Brain microvascular endothelial cell (primary cell): Measurements from ENCODE around the gene CD226.

ENCODE experiments used
- DNase-seq: peaks from one replicate; pipeline ENCODE4 v3.0.0-alpha.2; 2020
- H3K27ac ChIP-seq: fragments of 250-450 bp; sonication (Bioruptor Pico); 2 replicates; pipeline ENCODE4 v1.5.1; 2020; ENCODE audit warnings: mild to moderate bottlenecking, moderate library complexity
- H3K27me3 ChIP-seq: fragments of 250-450 bp; sonication (Bioruptor Pico); replicated peaks from 2 replicates; pipeline ENCODE4 v1.5.1; 2020; ENCODE audit warnings: mild to moderate bottlenecking
- H3K36me3 ChIP-seq: fragments of 250-450 bp; sonication (Bioruptor Pico); replicated peaks from 2 replicates; pipeline ENCODE4 v1.5.1; 2020; ENCODE audit warnings: mild to moderate bottlenecking
- H3K4me3 ChIP-seq: 2 replicates; pipeline ENCODE4 v1.5.1; 2011; ENCODE audit warnings: low read depth, mild to moderate bottlenecking, control low read depth, low read length, moderate library complexity
- CTCF ChIP-seq: IDR thresholded peaks from 2 replicates; pipeline ENCODE4 v1.5.1; 2011; ENCODE audit warnings: low read depth, mild to moderate bottlenecking, moderate library complexity, low read length, control low read depth, inconsistent platforms; ENCODE audit errors: missing control alignments
- in situ Hi-C: cut with HindIII; loops from 2 replicates; pipeline ENCODE4 v1.10.0; 2017; ENCODE audit warnings: low sequenced_read_pairs, low pct_ligation_motif_present

CD226 gene

GRCh38 chr18:69895066-69896047 is 52.3 kb downstream of the CD226 start:
- in situ Hi-C loops, result no loop called here
- H3K27ac ChIP-seq, result no peak overlapping the region
- TF ChIP-seq CTCF, result no peak
- no peaks in the 10 kb centered on the region for H3K27me3 ChIP-seq
- no peak overlapping the region for H3K4me3 ChIP-seq
- no peaks in the 10 kb centered on the region for H3K36me3 ChIP-seq
- no peak for DNase-seq

GRCh38 chr18:69894467-69894866 is 53.2 kb downstream of the CD226 start:
- TF ChIP-seq CTCF, result no peak
- Histone ChIP-seq H3K4me3 (no peak overlapping the region), H3K27ac (no peak overlapping the region), H3K27me3 (no peaks in the 10 kb centered on the region), H3K36me3 (no peaks in the 10 kb centered on the region)
- DNase-seq, result no peak
- in situ Hi-C loops, result no loop called here

GRCh38 chr18:69890558-69890957 is 57.1 kb downstream of the CD226 start:
- no peak for TF ChIP-seq CTCF
- no peaks in the 10 kb centered on the region for H3K36me3 ChIP-seq
- in situ Hi-C loops, result no loop called here
- no peak overlapping the region for H3K4me3 ChIP-seq
- no peak for DNase-seq
- H3K27me3 ChIP-seq, result no peaks in the 10 kb centered on the region
- no peak overlapping the region for H3K27ac ChIP-seq

- in situ Hi-C loops, result no loop called here
- Histone ChIP-seq H3K27ac (no peak overlapping the region), H3K4me3 (no peak overlapping the region), H3K36me3 (no peaks in the 10 kb centered on the region), H3K27me3 (no peaks in the 10 kb centered on the region)
- no peak for DNase-seq
- TF ChIP-seq CTCF, result no peak
Measured at GRCh38 chr18:69889009-69889408, 58.7 kb downstream of the CD226 start.

GRCh38 chr18:69887256-69887655 is 60.4 kb downstream of the CD226 start:
- no peak overlapping the region for H3K4me3 ChIP-seq
- TF ChIP-seq CTCF, result no peak
- H3K27me3 ChIP-seq, result no peaks in the 10 kb centered on the region
- no peak for DNase-seq
- no peaks in the 10 kb centered on the region for H3K36me3 ChIP-seq
- H3K27ac ChIP-seq, result no peak overlapping the region
- in situ Hi-C loops, result no loop called here
